Measurements from ENCODE around the gene VGLL4.
A peak's percentile ranks its signal among the peaks of the same experiment; 100 is the strongest.
"Not testable (repeated sequence)": the region's sequence is repeated elsewhere in the genome, so short reads cannot be mapped to it uniquely, and the experiment has no call there.

Gene VGLL4

GRCh38 chr3:11526121-11526520 lies 117.6 kb downstream of the VGLL4 start:
- not testable (repeated sequence) for DNase-seq

GRCh38 chr3:11523572-11524101 lies 120.1 kb downstream of the VGLL4 start:
- DNase-seq, result no peak

GRCh38 chr3:11522953-11523571 lies 120.7 kb downstream of the VGLL4 start:
- DNase-seq, result peak; percentile 44

GRCh38 chr3:11522398-11522715 lies 121.4 kb downstream of the VGLL4 start:
- DNase-seq, result peak; percentile 49

- DNase-seq, result no peak
Observed at GRCh38 chr3:11521167-11521566, 122.5 kb downstream of the VGLL4 start.

GRCh38 chr3:11517601-11518000 lies 126.1 kb downstream of the VGLL4 start:
- DNase-seq, result no peak

GRCh38 chr3:11514191-11514821 lies 129.4 kb downstream of the VGLL4 start:
- peak; percentile 93 for DNase-seq

GRCh38 chr3:11513817-11514135 lies 129.9 kb downstream of the VGLL4 start:
- no peak for DNase-seq

- DNase-seq, result not testable (repeated sequence)
Observed at GRCh38 chr3:11513125-11513816, 130.4 kb downstream of the VGLL4 start.

- DNase-seq, result not testable (repeated sequence)
Observed at GRCh38 chr3:11511606-11512005, 132.1 kb downstream of the VGLL4 start.

GRCh38 chr3:11510356-11510755 lies 133.4 kb downstream of the VGLL4 start:
- DNase-seq, result no peak

- DNase-seq, result no peak
Observed at GRCh38 chr3:11510001-11510340, 133.7 kb downstream of the VGLL4 start.

GRCh38 chr3:11509173-11510000 lies 134.3 kb downstream of the VGLL4 start:
- peak; percentile 94 for DNase-seq

- no peak for DNase-seq
Observed at GRCh38 chr3:11508346-11509172, 135.2 kb downstream of the VGLL4 start.

GRCh38 chr3:11507719-11508118 lies 136.0 kb downstream of the VGLL4 start:
- DNase-seq, result no peak

Measured in fibroblast of skin of right biceps (primary cell).